K562 (cell line): Measurements from ENCODE around the gene PTPRM.
"Not testable (repeated sequence)": the region's sequence is repeated elsewhere in the genome, so short reads cannot be mapped to it uniquely, and the experiment has no call there.

Source experiments
- SOX6 ChIP-seq: fragments of 450-650 bp; IDR thresholded peaks from 2 replicates; pipeline ENCODE4 v1.6.1; 2014; ENCODE audit warnings: mild to moderate bottlenecking
- YY1 ChIP-seq, 3 experiments: IDR thresholded peaks; 2 replicates each; pipeline ENCODE4 v1.6.1; 2011; ENCODE audit warnings: low read length in 2 of 3, mild to moderate bottlenecking in 2 of 3, moderate library complexity in 2 of 3, borderline replicate concordance in 1 of 3, control low read depth in 1 of 3, low read depth in 1 of 3; ENCODE audit not compliant: insufficient read depth in 3 of 3, insufficient replicate concordance in 2 of 3, control insufficient read depth in 1 of 3, insufficient read length in 1 of 3; ENCODE audit errors: extremely low read depth in 1 of 3
- ZNF253 ChIP-seq: fragments of 250-450 bp; sonication (Bioruptor Pico); conservative IDR thresholded peaks from 2 replicates; pipeline ENCODE4 v1.6.1; 2021; ENCODE audit warnings: mild to moderate bottlenecking

- not testable (repeated sequence) for TF ChIP-seq YY1 (IDR thresholded peaks at IDR 0.05; ENCODE audit: borderline replicate concordance in 1 of 3, control insufficient read depth in 1 of 3, extremely low read depth in 1 of 3, insufficient read depth in 3 of 3, insufficient read length in 1 of 3, insufficient replicate concordance in 2 of 3, low read depth in 1 of 3, low read length in 2 of 3); ZNF253 (CRISPR knock-in tag); SOX6
Measured at GRCh38 chr18:7736526-7736925, 169.4 kb downstream of the PTPRM start.
